ENCODE measurements around the gene CPEB1. TPM values are rescaled to one million over a fixed set of nuclear protein-coding genes. Genes with fewer than 3 reads are reported as not detected.
"Not testable (repeated sequence)": the region's sequence is repeated elsewhere in the genome, so short reads cannot be mapped to it uniquely, and the experiment has no call there.

The CPEB1 gene
- total RNA-seq, 1 donor from 2014 or later, result not detected

GRCh38 chr15:82540984-82541431 is 106.2 kb downstream of the CPEB1 start:
- DNase-seq, result peak; percentile 39

DNA sequence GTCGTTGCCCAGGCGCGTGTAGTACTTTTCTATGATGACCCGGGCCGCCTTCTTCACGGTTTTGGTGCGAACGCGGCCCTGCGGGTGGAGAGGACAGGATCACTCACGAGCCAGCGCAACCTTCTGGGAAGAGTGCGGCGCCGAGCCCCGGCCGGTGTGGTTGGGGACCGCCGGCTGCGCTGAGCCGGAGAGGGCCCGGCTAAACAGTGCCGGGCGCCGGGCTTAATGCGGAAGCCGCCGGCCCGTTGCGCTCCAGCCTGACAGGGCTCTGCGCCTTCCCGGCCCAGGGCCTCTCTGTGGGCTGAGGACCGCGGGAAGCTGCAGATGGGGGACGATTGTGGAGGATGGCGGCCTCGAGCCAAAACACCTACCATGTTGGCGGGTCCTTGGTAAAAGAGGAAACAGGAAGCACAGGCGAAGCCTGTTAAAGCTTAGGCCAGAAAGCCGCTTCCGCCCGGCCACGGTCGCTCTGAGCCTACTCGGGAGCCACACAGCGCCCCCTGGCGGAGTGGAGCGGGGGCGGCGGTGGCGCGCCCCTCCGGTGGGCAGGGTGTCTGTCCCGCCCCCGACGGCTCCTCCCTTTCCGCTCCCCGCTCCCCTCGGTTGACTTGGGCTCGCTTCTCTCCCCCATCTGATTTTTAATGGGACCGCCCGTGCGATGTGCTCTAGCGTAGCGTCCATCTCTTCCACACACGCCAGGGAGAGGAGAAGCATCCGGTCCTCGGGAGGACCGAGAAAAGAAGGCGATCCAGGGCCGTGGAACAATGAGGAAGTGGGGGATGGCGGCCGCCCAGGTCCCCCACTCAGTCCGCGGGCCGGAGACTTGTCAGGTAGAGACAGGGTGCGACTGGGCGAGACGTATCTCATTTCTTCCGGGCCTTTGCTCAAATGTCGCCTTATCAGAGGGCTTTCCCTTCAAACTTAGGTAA is 106.8 kb downstream of the CPEB1 start, which contains the start of gene RPS17:
Gene RPS17, minus strand, starts transcription at position 403 of the 929 bp plus-strand sequence. Its CDS starts 29 bp downstream, at position 374.
- DNase-seq, result peak; percentile 96

DNA sequence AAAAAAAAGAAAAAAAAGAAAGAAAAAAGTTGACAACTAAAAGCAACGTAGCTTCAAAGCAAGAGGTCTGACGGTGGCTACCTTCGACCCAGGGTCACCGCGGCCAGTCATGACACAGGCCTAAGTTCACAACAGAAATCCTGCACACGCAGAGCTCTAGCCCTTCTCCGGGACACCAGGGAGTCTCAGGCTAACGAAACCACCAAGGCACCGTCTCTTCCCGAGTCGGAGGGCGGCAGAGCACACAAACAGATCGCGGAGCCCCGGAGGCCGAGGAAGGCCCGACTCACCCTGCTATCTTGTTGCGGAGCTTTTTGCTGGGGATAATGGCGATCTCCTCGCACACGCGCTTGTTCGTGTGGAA is 107.5 kb downstream of the CPEB1 start:
- DNase-seq, result peak; percentile 37

DNA sequence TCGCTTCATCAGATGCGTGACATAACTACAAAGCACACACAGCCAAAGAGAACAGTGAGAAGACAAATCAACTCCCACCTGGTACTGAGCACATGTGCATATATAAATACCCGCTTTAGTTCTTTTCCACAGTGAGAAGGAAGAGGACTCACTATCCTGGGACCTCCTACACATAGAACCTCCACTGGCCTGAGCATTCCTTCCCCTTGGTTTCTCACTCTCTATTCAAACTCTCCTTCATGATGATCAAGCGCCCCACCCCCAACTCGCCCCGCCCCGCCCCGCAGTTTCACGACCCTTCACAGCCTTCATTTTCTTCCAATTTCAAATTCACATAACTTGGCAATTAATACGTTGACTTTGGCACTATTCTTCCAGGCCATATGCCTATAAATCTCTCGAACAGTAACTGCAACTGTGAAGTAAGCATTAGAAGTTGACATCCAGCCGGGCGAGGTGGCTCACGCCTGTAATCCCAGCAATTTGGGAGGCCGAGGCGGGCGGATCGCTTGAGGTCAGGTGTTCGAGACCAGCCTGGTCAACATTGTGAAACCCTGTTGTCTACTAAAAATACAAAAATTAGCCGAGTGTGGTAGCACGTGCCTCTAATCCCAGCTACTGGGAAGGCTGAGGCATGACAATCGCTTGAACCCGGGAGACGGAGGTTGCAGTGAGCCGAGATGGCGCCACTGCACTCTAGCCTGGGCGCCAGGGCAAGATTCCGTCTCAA is 108.0 kb downstream of the CPEB1 start:
- peak; percentile 53 for DNase-seq

DNA sequence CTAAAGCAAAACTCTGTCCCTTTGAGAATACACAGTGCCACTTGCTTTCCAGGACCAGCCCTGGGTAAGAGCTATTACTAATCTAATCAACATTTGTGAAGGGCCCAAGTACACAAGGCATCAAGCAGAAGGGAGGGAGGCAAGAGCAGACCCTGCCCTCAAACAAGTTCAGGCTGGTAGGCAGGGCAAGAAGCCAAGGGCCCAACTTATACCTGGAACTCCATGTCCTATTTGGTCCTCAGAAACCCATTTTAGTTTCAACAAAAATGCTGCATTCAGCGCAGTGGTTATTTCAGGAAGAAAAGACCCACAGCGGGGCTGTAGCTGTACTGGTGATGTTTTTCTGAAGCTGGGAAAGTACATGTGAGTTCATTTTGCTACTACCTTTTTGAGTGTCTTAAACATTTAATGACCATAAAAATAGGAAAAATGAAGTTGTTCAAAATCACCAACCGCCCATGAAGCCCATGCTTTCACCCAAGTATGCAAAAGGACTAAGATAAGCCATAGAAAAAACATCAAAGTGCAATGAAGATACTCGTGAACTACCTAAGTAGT is 109.7 kb downstream of the CPEB1 start:
- no peak for DNase-seq

DNA sequence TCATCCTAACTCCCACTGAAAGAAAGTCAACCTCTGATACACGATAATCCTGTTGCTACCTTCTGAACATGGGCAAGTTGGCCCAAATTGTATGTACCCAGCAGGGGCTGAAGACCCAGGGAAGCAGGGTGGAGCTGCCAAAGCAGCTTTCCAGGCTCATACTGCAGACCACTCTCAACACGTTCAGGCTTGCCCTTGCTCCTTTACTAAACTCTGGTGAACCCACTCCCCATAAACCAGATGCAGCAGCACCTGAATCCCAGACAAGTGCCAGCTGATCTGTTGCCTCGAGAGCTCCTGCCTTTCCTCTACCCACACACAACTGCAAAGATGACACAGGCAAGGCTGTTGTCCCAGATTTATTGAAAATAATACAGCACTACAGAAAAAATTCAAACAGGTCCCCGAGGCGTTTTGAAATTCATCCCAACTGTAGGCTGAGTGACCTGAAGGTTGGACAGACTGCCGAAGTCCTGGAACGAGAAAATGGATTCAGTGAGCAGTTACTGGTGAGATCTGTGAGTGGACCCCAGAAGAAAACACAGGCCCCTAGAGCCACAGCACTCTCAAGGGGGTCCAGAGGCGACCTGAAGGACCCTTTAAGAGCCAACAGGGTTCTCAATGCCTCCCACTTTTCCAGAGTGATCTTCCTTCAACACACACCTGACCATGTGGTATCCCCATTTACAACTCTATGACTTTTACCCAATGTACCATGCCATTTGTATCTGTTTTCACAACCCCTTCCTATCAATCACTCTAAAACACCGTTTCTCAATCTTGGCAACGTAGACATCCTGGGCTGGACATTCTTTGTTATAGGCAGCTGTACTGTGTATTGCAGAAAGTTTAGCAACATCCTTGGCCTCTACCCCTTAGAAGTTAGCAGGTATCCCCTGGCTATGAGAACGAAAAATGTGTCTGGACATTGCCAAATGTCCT is 110.5 kb downstream of the CPEB1 start:
- DNase-seq, result no peak

GRCh38 chr15:82535566-82536408 is 111.4 kb downstream of the CPEB1 start:
- DNase-seq, result no peak

DNA sequence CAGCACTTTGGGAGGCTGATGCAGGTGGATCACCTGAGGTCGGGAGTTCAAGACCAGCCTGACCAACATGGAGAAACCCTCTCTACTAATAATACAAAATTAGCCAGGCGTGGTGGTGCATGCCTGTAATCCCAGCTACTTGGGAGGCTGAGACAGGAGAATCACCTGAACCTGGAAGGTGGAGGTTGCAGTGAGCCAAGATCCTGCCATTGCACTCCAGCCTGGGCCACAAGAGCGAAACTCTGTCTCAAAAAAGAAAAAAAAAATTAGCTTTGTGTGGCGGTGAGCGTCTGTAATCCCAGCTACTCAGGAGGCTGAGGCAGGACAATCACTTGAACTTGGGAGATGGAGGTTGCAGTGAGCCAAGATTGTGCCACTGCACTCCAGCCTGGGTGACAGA is 112.0 kb downstream of the CPEB1 start:
- DNase-seq, result not testable (repeated sequence)

DNA sequence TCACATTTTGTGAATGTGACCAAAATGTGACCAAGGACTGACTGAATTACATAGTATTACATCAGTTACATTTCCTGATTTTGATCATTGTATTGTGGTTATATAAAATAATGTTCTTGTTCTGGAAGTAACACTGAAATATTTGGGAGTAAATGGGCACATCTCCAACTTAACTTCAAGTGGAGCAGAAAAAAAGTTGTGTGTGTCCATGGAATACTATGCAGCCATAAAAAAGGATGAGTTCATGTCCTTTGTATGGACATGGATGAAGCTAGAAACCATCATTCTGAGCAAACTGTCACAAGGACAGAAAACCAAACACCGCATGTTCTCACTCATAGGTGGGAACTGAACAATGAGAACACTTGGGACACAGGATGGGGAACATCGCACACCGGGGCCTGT is 112.7 kb downstream of the CPEB1 start:
- not testable (repeated sequence) for DNase-seq

- DNase-seq, result no peak
These were observed 113.4 kb downstream of the CPEB1 start for GRCh38 chr15:82533801-82534200.

GRCh38 chr15:82532991-82533481 is 114.1 kb downstream of the CPEB1 start:
- DNase-seq, result no peak

DNA sequence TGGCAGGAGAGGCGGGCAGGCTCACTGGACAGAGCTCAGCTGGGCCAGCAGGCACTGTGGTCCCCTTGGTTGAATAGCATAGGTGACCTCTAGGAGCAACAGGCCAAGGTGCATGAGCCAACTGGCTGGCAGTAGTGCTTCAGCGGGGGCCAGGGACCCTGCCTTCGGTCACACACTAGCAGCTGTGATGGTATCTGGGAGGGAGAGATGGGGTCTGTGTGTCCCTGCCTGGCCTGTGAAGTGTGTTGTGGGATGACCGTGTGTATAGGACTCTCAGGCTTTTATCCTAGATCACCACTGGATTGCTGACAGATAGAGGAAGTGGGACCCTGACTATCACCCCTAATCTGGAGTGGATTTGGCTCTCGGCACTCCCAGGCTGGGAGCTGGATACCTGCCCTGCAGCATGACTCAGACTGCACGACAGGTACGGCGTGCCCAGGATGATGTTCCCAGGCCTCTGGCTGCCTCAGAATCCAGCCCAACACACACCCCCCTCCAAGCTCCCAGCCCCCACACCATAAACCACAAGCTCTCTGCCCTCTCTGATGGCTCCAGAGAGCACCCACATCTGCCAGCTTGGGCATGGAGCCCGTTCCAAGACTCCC is 114.7 kb downstream of the CPEB1 start:
- DNase-seq, result no peak

DNA sequence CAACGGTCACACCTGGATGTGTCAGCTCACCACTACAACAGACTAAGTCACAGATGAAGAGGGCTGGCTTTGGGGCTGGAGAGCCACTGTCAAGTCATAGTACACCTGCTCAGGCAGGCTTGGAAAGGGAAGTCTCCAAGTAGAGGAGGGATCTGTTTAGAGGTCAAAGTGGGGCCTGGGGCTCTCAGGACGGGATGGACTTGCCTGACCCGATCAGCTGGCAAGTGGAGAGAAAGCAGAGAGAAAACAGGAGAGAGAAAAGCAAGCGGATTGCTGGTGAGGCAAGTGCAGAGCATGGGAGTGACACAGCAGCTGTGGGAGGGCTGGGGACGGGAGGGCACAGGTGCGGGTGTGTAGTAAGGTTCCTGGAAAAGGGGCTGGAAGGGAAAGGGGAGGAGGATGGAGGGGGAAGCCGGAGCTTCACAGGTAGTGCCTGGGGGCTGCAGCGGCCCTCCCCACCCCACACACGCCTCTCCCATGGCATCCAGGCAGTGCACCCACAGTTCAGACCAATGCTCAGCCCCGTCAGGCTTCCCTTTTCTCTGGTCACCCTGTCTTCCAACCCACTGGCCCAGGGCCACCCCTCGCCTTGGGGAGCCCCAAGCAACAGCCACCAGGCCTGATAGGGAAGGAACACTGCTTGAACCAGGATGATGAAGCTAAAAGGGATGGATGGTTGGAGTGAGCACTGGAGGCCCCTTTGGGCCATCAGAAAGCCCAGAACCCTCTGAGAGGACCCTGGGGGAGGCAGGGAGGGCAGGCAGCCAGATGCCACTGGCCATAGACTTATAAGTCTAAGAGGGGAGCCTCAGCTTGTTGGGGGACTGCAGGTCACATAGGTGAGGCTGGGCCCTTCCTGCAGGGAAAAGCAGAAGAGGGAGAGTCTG is 115.4 kb downstream of the CPEB1 start:
- no peak for DNase-seq

DNA sequence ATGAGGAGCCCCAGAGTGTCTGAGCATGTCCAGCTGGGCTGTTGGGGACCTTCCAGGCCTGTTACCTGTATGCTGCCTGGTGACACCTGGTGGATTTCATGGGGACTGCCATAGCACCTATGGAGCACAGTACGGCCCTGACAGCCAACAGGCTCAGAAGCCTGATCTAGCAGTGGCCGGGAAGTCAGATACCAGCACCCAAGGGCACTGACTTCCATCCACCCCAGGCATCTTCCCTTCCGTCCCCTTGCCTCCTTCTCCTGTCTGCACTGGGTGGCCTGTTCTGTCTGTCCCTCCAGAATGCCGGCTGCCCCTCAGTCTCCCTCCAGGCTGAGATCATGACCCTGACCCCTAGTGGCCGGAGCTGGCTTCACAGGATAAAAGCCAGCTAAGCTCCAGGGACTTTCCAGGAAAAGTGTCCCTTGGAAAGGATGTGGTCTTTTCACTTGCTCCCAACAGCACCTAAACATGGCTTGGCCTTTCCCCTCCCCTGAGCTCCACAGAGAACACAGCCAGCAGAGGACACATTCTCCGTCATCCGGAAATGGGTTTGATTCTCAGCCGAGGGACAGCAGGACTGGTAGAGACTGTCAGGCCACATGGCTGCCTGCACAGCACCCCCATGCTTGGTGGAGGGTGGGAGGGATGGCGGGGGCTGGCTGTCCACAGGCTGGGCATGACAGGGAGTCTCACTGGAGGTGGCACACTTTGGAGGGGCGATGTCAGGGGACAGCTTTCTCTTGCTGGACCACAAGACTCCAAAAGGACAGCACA is 116.4 kb downstream of the CPEB1 start:
- DNase-seq, result peak; percentile 79

- DNase-seq, result no peak
These were observed 117.2 kb downstream of the CPEB1 start for GRCh38 chr15:82530006-82530405.

GRCh38 chr15:82513587-82513986 is 133.6 kb downstream of the CPEB1 start:
- not testable (repeated sequence) for DNase-seq

DNA sequence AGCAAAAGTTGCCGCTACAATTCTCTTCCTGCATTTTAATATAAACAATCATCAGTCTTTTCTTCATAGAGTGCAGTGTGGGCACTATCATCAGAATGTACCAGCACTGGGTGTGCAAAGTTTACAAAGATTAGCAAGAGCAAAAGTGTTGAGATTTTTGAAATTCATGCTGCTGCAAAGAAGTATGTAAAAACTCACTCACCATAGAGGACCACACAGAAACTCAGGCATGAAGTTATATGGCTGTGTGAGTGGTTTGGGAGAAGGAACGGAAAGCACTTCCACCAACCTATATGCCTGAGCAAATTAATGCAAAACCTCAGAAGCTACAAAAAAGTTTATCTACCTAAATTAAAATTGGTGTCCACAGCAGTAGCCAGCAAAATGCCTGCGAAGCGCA is 139.5 kb downstream of the CPEB1 start:
- not testable (repeated sequence) for DNase-seq

GRCh38 chr15:82507087-82507486 is 140.1 kb downstream of the CPEB1 start:
- not testable (repeated sequence) for DNase-seq

GRCh38 chr15:82505842-82506241 is 141.3 kb downstream of the CPEB1 start:
- DNase-seq, result not testable (repeated sequence)

Measured in dermis blood vessel endothelial cell (primary cell).